Brain microvascular endothelial cell (primary cell): ENCODE measurements around the gene ACOXL.
"Not testable (repeated sequence)": the region's sequence is repeated elsewhere in the genome, so short reads cannot be mapped to it uniquely, and the experiment has no call there.

ENCODE experiments used
- DNase-seq: peaks from one replicate; pipeline ENCODE4 v3.0.0-alpha.2; 2020
- H3K27ac ChIP-seq: fragments of 250-450 bp; sonication (Bioruptor Pico); 2 replicates; pipeline ENCODE4 v1.5.1; 2020; ENCODE audit warnings: mild to moderate bottlenecking, moderate library complexity
- H3K27me3 ChIP-seq: fragments of 250-450 bp; sonication (Bioruptor Pico); replicated peaks from 2 replicates; pipeline ENCODE4 v1.5.1; 2020; ENCODE audit warnings: mild to moderate bottlenecking
- H3K36me3 ChIP-seq: fragments of 250-450 bp; sonication (Bioruptor Pico); replicated peaks from 2 replicates; pipeline ENCODE4 v1.5.1; 2020; ENCODE audit warnings: mild to moderate bottlenecking
- H3K4me3 ChIP-seq: 2 replicates; pipeline ENCODE4 v1.5.1; 2011; ENCODE audit warnings: low read depth, mild to moderate bottlenecking, control low read depth, low read length, moderate library complexity
- CTCF ChIP-seq: IDR thresholded peaks from 2 replicates; pipeline ENCODE4 v1.5.1; 2011; ENCODE audit warnings: low read depth, mild to moderate bottlenecking, moderate library complexity, low read length, control low read depth, inconsistent platforms; ENCODE audit errors: missing control alignments
- in situ Hi-C: cut with HindIII; loops from 2 replicates; pipeline ENCODE4 v1.10.0; 2017; ENCODE audit warnings: low sequenced_read_pairs, low pct_ligation_motif_present

The ACOXL gene

GRCh38 chr2:111039628-111040383 lies 307.4 kb downstream of the ACOXL start:
- DNase-seq, result no peak
- Histone ChIP-seq H3K27me3 (peaks cover 25% of the 10 kb centered on the region), H3K4me3 (no peak overlapping the region), H3K36me3 (no peaks in the 10 kb centered on the region), H3K27ac (no peak overlapping the region)
- no peak for TF ChIP-seq CTCF
- in situ Hi-C loops, result no loop called here

GRCh38 chr2:111041398-111042202 lies 309.2 kb downstream of the ACOXL start:
- H3K36me3 ChIP-seq, result no peaks in the 10 kb centered on the region
- H3K27me3 ChIP-seq, result peaks cover 23% of the 10 kb centered on the region
- TF ChIP-seq CTCF, result no peak
- in situ Hi-C loops, result no loop called here
- no peak overlapping the region for H3K27ac ChIP-seq
- no peak for DNase-seq
- no peak overlapping the region for H3K4me3 ChIP-seq

- Histone ChIP-seq H3K27ac (no peak overlapping the region), H3K27me3 (peaks cover 23% of the 10 kb centered on the region), H3K4me3 (no peak overlapping the region), H3K36me3 (no peaks in the 10 kb centered on the region)
- TF ChIP-seq CTCF, result no peak
- in situ Hi-C loops, result no loop called here
- DNase-seq, result no peak
Observed at GRCh38 chr2:111042261-111042660, 309.9 kb downstream of the ACOXL start.

GRCh38 chr2:111042772-111043771 lies 310.7 kb downstream of the ACOXL start:
- H3K4me3 ChIP-seq, result no peak overlapping the region
- H3K36me3 ChIP-seq, result no peaks in the 10 kb centered on the region
- no peak overlapping the region for H3K27ac ChIP-seq
- no peak for DNase-seq
- no peak for TF ChIP-seq CTCF
- H3K27me3 ChIP-seq, result peaks cover 25% of the 10 kb centered on the region
- in situ Hi-C loops, result no loop called here

GRCh38 chr2:111044066-111044465 lies 311.7 kb downstream of the ACOXL start:
- H3K27ac ChIP-seq, result no peak overlapping the region
- no peaks in the 10 kb centered on the region for H3K36me3 ChIP-seq
- no peak for TF ChIP-seq CTCF
- DNase-seq, result no peak
- no peak overlapping the region for H3K4me3 ChIP-seq
- H3K27me3 ChIP-seq, result peaks cover 22% of the 10 kb centered on the region
- in situ Hi-C loops, result no loop called here

- in situ Hi-C loops, DNase-seq: not testable (repeated sequence)
Observed at GRCh38 chr2:111045236-111045635, 312.9 kb downstream of the ACOXL start.

More at GRCh38 chr2:111045236-111045635, 312.9 kb downstream of the ACOXL start:
- not testable (repeated sequence) for H3K27ac ChIP-seq, H3K36me3 ChIP-seq, H3K4me3 ChIP-seq
- peaks cover 22% of the 10 kb centered on the region for H3K27me3 ChIP-seq
